Measurements from ENCODE around the gene NXF1.
A peak's percentile ranks its signal among the peaks of the same experiment; 100 is the strongest.
"Not testable (repeated sequence)": the region's sequence is repeated elsewhere in the genome, so short reads cannot be mapped to it uniquely, and the experiment has no call there.

NXF1 gene

GRCh38 chr11:62805076-62805892 lies at the start of gene NXF1:
Gene NXF1 (minus strand): TSS chr11:62805440. CDS start chr11:62805356, 84 bp downstream.
- peak; percentile 93 for DNase-seq (ENCODE audit: low spot score)

- DNase-seq (ENCODE audit: low spot score), result peak; percentile 10
These were observed 49.0 kb upstream of the NXF1 start for GRCh38 chr11:62854013-62854824.

- DNase-seq (ENCODE audit: low spot score), result peak; percentile 18
These were observed 48.2 kb upstream of the NXF1 start for GRCh38 chr11:62853279-62853965.

- DNase-seq (ENCODE audit: low spot score), result no peak
These were observed 47.4 kb upstream of the NXF1 start for GRCh38 chr11:62852523-62853188.

- no peak for DNase-seq (ENCODE audit: low spot score)
These were observed 46.7 kb upstream of the NXF1 start for GRCh38 chr11:62851807-62852522.

- no peak for DNase-seq (ENCODE audit: low spot score)
These were observed 45.9 kb upstream of the NXF1 start for GRCh38 chr11:62850911-62851806.

- no peak for DNase-seq (ENCODE audit: low spot score)
These were observed 42.6 kb upstream of the NXF1 start for GRCh38 chr11:62847767-62848314.

GRCh38 chr11:62846177-62846576 lies 40.9 kb upstream of the NXF1 start:
- DNase-seq (ENCODE audit: low spot score), result no peak

- no peak for DNase-seq (ENCODE audit: low spot score)
These were observed 38.9 kb upstream of the NXF1 start for GRCh38 chr11:62844154-62844553.

GRCh38 chr11:62843466-62843865 lies 38.2 kb upstream of the NXF1 start:
- no peak for DNase-seq (ENCODE audit: low spot score)

GRCh38 chr11:62842891-62843290 lies 37.7 kb upstream of the NXF1 start:
- DNase-seq (ENCODE audit: low spot score), result not testable (repeated sequence)

- DNase-seq (ENCODE audit: low spot score), result peak; percentile 31
These were observed 37.0 kb upstream of the NXF1 start for GRCh38 chr11:62842171-62842741.

GRCh38 chr11:62841361-62842170 lies 36.3 kb upstream of the NXF1 start:
- peak; percentile 91 for DNase-seq (ENCODE audit: low spot score)

GRCh38 chr11:62840721-62841360 lies 35.6 kb upstream of the NXF1 start:
- peak; percentile 55 for DNase-seq (ENCODE audit: low spot score)

GRCh38 chr11:62839050-62839945 lies 34.1 kb upstream of the NXF1 start, which contains the start of gene WDR74:
Gene WDR74 (minus strand): TSS chr11:62839590. CDS start chr11:62839570, 20 bp downstream.
- peak; percentile 93 for DNase-seq (ENCODE audit: low spot score)

GRCh38 chr11:62835336-62835735 lies 30.1 kb upstream of the NXF1 start:
- no peak for DNase-seq (ENCODE audit: low spot score)

All from CD4-positive, alpha-beta T cell treated with Interleukin-6 at 100 ng/mL for 8 hours (primary cell).